ENCODE measurements around the gene CACNG6.

DNA sequence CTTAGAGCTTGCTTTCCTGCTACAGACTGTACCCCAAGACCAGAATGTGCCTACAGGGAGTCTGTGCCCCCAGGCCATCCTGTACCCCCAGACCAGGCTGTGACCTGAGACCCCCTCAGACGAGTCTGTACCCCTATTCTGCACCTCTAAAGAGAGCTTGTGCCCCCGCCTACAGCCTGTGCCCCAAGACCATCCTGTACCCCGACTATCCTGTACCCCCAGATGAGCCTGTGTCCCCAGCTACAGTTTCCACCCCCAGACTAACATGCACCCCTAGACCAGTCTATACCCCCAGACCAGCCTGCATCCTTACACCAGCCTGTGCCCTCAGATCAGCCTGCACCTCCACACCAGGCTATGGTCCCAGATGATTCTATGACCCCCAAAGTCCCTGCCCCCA, 2.0 kb downstream of the CACNG6 start:
- TF ChIP-seq POLR2A (IDR thresholded peaks at IDR 0.05; ENCODE audit: low read depth, low read length) (no peak), TAF1 (IDR thresholded peaks at IDR 0.05; ENCODE audit: borderline replicate concordance, low read depth, low read length) (no peak)
